GM19468 (cell line): ENCODE data around the gene DOCK10.

Experiments
- ATAC-seq: cut with Tn5 transposase; IDR thresholded peaks from one replicate; pipeline ENCODE4 v1.9.1; 2021; ENCODE audit warnings: mild to moderate bottlenecking, moderate library complexity, moderate number of reproducible peaks; ENCODE audit not compliant: unreplicated experiment; ENCODE audit errors: extremely low read depth

Gene DOCK10

DNA sequence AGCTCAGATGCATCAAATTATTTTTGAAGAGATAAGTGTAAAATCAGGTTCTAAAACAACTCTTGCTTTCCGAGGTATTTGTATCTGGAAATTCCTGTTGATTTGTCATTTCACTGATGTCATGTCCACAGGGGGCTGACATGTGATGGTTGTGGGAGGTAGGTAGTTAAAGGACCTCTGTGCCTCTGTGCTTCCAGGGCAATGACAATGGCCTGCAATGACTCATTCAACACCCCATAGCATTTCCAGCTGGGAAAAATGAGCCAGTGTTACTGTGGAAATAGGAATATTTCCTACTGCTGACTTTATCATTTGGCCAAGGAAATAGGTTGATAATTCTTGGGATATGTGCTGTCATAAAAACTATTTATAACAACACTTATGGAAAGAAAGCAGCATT, 239.9 kb downstream of the DOCK10 start:
- ATAC-seq = no peak

DNA sequence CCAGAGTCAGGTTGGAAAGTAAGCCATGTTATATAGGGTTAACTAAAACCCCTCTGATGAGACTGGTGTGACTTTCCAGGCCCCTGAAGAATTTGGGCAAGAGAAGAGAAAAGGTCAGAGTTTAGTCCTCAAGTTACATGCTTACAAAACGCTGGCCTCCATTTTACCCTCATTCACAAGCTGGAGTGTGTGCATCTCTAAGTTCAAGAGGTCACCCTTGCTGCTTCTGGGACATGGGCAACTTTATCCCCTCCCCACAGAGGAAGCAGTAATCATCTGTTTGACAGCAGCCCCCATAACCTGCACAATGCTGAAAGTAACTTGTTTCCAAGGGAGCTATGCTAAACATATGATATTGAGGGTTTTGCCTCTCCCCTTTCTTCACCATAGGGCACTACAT, 240.9 kb downstream of the DOCK10 start:
- ATAC-seq = no peak

DNA sequence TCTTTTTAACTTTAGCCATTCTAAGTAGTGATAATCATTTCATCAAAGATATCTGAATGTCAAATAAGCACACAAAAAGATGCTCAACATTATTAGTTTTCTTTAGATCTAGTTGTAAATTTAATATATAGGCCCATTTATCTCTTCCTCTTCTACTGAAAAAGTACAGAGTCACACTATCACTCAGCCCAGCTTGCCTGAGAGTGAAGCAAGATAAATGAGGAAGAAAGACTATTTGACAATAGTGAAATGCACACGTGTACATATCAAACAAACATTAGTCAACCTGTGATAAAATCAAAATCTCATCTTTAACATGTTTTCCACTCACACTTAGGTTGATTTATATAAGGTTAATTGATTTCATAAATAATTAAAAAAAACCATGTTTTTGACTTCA, 242.6 kb downstream of the DOCK10 start:
- no peak for ATAC-seq

DNA sequence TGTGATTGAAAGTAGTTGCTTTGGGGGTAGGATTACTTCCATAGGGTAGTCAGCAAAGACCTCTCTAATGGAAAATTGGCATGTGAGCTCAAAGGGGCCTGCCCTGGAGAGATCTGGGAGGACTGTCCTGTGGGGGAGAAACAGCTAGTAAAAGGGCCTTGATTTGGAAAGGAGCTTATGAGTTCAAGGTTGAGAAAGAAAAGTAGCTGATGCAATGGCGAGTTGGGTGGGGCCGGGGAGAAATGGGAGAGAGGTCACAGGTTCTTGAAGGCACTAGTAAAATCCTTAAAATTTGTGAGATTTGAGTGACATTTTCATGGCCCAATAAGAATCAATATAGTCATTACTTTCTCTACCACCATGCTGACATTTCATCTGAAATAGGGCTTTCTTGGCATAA, 244.1 kb downstream of the DOCK10 start:
- ATAC-seq = no peak

DNA sequence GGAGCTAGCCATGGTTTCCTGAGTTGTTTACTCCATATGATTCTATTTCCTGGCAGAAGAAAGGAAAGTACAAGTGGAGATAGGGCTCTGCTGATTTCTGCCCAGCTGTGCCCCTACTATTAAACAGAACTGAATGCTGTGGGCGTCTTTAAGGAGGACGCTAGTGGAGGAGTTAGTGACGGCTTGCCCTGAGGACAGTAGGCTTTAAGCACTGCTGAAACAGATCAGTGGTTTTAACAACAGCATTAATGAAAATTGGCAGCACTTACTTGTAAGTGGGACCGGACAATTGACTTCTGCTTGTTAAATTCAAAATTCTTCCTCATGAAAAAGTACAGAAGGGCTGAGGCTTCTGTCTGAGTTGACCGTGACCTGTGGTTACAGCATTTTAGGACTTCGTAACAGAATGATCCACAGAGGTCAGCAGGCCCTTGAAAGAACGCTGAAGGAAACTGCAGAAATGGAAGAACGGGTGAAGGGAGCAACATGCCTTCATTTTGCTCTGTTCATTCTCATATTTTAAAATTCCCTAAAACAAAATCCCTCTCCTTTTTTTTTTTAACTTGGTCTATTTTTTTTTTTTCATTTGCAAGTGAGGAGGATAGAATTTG, 245.5 kb downstream of the DOCK10 start:
- ATAC-seq = no peak

DNA sequence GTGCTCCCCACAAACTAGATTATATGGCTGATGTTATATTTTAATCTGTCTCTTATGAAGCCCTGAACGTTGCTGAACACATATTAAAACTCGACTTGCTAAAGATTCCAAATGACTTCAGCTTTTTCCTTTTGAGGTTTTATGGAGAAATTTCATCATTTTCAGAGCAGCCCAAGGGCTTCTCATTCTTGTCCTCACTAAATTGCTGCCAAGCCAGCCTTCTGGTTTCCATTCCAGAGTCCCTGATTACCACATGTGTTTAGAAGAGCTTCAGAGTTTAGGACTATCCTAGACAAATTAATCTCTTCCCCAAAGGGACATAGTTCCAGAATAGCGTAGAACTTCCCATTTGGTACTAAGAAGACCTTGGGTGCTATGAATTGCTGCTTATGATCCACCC, 248.3 kb downstream of the DOCK10 start:
- no peak for ATAC-seq

DNA sequence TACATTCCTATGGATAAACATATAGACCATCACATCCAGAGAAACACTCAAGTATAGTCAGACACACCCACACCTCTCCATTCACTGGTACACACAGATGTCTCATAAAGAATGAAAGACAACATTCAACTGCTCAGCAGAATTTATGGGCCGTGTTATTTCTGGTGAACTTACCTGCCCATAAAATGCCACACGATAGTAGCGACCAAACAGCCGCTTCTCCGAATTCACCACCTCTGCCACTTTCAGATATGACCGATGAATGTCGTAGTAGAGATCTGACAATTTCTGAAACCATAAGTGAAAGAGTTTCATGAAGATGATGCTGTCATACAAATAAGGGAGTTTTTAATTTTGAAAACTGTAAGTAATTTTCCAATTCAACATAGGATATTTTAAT, 255.4 kb downstream of the DOCK10 start:
- no peak for ATAC-seq

DNA sequence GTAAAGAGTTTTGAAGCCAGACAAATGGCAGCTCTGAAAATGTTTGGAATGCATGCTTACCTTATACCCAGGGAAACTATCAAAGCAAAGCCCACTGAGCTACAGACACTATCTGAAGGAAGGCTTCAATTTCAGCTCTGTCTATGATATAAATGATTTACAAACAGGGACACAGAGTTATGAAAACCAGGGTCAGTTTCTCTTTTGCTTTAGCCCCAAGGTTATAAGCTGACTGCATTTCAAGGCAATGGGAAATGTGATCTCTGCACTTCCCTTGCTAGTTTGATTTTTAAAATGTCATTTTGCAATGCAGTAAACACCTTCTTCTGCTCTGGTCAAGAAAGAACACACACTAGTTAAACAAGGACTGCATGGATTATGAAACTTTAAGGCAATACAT, 260.9 kb downstream of the DOCK10 start:
- ATAC-seq = no peak

DNA sequence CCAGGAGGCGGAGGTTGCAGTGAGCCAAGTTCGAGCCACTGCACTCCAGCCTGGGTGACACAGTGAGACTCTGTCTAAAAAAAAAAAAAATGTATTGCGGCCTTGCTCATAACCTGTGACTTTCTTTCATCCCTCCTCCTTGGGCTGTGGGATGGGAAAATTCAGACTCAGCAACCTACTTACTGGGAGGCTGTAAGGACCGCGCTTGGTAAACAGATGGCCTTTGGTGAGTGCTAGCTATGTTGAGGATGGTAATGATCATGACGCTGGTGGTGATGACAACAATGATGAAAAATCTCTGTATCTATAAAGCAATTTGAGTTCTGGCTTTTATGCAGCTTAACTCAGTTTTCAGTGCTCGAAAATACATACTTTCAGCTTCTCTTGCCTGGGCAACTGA, 261.4 kb downstream of the DOCK10 start:
- no peak for ATAC-seq

DNA sequence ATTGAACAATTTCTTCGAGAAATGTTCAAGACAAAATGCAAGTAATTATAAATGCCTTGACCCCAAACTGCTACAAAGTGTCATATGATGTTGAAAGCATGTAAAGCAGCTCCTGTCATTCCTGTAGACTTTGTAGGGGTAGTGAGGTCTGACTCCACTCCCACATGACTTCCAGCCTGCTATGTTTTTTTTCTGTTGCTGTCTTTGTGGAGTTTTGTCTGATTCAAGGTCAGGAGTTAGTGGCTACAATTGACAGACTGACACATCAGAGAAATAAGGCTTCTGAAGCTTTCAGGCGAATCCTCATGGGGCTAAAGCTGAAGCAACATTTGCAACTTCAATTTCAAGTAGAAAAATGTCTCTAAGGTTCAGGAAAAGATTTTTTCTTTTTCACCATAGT, 262.2 kb downstream of the DOCK10 start:
- ATAC-seq = no peak

DNA sequence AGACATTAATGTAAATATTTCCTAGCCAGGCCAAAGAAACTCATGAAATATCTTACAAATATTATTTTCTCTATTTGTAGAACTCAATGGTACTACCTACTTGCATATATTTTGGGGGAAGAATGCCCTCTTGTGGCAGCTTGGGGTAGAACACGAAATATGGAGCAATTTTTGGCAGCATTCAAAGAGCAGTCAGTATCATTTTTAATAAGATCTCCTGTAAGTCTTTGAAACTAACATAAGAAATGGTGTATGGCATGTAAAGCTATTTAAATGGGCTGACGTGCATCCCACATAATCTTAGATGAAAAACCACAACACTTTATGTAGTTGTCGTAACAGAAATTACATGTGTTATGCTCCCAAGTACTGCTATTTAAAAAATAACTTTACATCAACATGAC, 263.8 kb downstream of the DOCK10 start:
- ATAC-seq = no peak

DNA sequence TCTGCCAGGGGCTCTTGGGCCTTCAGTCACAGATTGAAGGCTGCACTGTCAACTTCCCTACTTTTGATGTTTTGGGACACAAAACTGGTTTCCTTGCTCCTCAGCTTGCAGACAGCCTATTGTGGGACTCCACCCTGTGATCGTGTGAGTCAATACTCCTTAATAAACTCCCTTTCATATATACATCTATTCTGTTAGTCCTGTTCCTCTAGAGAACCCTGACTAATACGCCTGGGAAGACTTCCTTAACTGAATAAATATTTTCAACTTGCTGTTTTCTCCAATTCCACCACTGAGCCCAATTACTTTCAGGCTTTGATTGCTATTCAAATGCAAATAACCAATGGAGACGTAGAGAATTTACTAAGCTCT, 264.7 kb downstream of the DOCK10 start:
- ATAC-seq = no peak

DNA sequence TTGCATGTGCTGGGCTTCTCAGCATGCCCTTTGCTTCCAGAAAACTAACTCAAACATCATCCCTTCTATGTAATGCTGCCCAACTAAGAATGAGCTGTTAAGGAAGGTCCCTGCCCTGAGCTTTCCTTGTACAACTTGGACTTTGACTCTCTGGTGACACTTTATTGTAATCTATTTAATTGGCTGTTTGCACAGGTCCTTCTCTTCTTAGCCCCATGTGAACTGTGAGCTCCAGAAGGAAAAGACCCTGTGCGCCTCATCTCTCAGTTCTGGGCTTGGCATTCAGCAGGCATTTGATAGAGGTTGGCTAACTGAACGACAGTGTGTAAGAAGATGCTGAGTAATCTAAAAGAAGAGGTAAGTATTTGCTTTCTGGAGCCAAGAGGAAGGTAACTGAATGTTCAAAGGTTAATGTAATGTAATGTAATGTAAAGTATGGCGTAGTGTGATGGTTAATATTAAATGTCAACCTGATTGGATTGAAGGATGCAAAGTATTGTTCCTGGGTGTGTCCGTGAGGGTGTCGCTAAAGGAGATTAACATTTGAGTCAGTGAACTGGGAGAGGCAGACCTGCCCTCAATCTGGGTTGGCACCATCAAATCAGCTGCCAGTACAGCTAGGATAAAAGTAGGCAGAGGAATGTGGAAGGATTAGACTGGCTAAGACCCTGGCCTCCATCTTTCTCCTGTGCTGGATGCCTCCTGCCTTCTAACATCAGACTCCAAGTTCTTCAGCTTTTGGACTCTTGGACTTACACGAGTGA, 265.3 kb downstream of the DOCK10 start:
- no peak for ATAC-seq

DNA sequence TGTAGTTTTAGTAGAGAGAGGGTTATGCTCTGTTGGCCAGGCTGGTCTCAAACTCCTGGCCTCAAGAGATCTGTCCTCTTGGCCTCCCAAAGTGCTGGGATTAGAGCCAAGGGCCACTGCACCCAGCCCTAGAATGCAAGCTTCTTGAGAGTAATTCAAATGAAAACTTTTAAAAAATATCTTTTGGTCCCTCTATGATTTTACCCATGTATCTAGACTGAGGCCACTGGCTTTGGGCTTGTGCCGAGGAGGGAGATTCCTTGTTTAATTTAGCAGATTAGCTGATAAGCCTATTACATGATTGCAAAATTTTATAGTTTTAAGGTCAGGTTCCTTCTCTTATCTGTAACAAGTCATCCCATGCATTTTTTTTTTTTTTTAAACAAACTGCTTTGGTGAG, 266.6 kb downstream of the DOCK10 start:
- ATAC-seq = no peak

DNA sequence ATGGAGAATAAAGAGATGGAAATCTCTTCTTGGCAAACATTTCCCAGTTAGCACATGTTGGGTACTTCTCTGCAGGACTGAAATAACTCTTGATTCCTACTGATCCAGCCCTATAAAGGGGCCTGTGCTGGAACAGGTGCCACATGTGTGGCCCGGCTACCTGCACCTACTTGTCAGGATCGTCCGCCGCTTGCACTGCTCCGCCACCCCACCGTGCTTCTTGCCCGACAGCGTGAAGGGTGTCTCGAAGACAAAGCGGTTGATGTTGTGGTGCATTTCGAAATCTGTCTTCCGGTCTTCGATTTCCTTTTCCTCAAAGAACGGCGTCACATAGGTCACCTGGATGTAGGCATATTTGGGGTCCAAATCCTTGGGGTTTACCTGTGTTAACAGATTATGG, 267.5 kb downstream of the DOCK10 start:
- no peak for ATAC-seq

DNA sequence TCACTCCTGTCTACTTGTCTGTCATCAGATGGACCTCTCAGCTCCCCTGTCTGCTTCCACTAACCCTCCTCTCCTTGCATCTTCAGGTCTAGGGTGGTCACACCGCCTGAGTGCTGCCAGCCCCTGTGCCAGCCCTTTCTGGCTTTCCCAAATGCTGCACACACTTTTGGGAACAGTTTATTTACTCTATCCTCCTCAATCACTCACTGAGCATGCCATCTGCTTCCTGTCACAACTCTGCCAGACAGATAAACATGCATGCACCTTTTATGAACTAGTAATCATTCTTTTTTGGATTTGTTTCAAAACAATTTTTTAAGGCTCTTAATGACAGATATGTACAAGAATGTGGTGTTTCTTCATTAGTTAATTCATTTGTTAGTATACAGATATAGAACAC, 269.8 kb downstream of the DOCK10 start:
- ATAC-seq = no peak

DNA sequence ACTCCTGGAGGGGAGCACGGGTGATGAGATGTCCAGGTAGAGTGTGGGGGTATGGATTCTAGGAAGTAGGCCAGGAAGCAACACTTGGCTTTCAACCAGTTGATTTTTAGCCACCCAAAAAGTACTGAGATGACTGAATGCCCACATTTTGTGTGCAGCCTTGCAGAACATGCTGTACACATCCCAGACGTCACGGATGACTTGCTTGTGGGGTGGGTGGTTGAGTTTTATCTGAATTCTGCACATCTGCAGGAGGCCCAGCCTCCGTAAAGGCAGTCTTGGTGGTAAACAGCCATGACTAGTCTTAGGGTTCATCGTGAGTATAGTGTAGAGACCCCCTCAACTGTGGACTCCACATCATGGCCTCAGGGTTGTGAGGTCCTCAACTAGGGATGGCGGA, 272.8 kb downstream of the DOCK10 start:
- no peak for ATAC-seq

DNA sequence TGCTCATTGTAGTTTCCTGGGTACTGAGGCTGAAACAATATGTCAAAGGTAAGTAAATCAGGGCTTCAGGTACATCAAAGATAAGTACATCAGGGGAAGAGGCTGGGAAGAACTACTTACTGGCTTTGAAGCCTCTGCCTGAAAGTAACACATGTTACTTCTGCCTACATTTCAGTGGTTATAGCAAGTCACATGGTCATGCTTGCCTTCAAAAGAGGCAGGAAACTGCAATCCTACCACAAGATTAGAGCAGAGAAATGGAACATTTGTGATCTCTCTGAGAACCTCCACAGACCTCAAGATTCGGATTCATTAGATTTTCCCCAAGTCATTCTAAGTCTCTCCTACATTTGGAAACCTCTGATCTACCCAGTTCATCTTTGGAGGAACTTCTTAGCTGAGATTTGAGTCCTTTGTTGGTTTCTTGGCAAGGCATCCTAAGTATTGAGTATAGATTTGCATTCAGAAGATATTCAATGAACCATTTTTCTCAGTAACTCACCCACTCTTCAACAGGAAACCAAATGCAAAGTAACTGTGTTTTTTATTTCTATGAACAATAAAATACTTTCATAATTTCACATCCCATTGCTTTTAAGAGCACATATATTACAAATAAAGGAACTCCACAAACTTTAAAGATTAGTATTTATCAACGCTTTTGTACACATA, 277.6 kb downstream of the DOCK10 start:
- peak; percentile 16 for ATAC-seq

DNA sequence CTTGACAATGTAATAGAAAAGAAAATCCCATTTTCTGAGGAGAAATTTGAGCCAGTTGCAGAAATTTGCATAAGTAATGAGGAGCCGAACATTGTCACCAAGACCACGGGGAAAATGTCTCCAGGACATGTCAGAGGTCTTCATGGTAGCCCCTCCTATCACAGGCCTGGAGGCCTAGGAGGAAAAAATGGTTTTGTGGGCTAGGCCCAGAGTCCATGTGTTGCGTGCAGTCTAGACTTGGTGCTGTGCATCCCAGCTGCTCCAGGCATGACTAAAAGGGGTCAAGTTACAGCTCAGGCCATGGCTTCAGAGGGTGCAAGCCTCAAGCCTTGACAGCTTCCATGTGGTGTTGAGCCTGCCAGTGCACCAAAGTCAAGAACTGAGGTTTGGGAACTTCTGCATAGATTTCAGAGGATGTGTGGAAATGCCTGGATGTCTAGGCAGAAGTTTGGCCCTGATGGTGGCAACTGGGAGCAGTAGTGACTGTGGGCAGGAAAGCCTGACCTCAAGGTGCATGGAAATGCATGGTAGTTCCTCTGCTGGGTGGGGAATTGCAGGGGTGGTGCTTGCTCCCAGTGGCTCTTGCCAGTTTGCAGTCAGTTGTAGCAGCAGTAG, 284.2 kb downstream of the DOCK10 start:
- ATAC-seq = no peak

DNA sequence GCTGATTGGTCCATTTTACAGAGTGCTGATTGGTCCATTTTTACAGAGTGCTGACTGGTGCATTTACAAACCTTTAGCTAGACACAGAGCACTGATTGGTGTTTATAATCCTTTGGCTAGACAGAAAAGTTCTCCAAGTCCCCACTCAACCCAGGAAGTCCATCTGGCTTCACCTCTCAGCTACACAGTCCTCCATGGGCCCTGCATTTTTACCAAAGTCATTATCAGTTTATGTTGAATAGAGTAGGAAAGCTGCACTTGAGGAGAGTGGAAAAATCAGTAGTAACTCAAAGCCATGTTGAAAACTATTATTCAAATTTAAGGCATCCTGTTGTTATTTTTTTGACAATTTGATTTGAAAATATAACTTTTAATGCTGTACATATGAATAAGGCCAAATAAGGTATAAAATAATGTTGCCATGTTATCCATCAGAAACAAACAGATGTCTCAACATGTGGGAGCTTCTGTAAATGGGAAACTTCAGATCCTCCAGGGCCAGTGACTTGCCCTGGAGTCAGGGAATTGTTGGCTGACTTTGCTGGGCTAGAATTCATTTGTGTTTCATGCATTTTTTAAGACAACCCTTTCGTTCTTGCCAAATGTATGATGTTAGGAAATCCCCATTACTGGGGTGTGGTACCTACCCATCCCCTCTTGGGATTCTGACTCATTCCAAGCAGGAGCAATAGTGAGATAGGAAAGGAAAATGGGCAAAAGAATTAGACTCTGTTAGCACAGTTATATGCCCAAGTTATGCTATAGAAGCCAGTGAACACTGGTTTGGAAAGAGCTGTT, 288.3 kb downstream of the DOCK10 start:
- ATAC-seq = no peak
